ENCODE measurements around the gene DNAH2. TPM values are rescaled to one million over a fixed set of nuclear protein-coding genes. Genes with fewer than 3 reads are reported as not detected.

Gene DNAH2
- total RNA-seq, 1 donor from 2014 or later: 0.26 TPM

GRCh38 chr17:7782240-7782639, 64.7 kb downstream of the DNAH2 start:
- H3K4me3 ChIP-seq (ENCODE audit: low read depth, low read length): no peak overlapping the region
- no peaks in the 10 kb centered on the region for H3K36me3 ChIP-seq (ENCODE audit: control insufficient read depth, insufficient read depth, low read length)
- DNase-seq (ENCODE audit: low read depth) (peak; percentile 33), FAIRE-seq (no peak)
- TF ChIP-seq CTCF (IDR thresholded peaks at IDR 0.05; ENCODE audit: insufficient read depth, low read length, severe bottlenecking): peak; percentile 5
- no peaks in the 10 kb centered on the region for H3K27me3 ChIP-seq (ENCODE audit: control insufficient read depth, insufficient read depth, low read length)

- FAIRE-seq: no peak
- H3K4me3 ChIP-seq (ENCODE audit: low read depth, low read length): no peak overlapping the region
Observed at GRCh38 chr17:7786866-7787265, 69.3 kb downstream of the DNAH2 start.

GRCh38 chr17:7789131-7789530, 71.6 kb downstream of the DNAH2 start:
- H3K27me3 ChIP-seq (ENCODE audit: control insufficient read depth, insufficient read depth, low read length): no peaks in the 10 kb centered on the region
- TF ChIP-seq CTCF (IDR thresholded peaks at IDR 0.05; ENCODE audit: insufficient read depth, low read length, severe bottlenecking): no peak
- H3K4me3 ChIP-seq (ENCODE audit: low read depth, low read length): no peak overlapping the region
- no peak for DNase-seq (ENCODE audit: low read depth)
- FAIRE-seq: no peak
- H3K36me3 ChIP-seq (ENCODE audit: control insufficient read depth, insufficient read depth, low read length): no peaks in the 10 kb centered on the region

More at GRCh38 chr17:7786866-7787265, 69.3 kb downstream of the DNAH2 start:
- H3K27me3 ChIP-seq (ENCODE audit: control insufficient read depth, insufficient read depth, low read length): no peaks in the 10 kb centered on the region
- no peak for DNase-seq (ENCODE audit: low read depth)
- no peak for TF ChIP-seq CTCF (IDR thresholded peaks at IDR 0.05; ENCODE audit: insufficient read depth, low read length, severe bottlenecking)
- H3K36me3 ChIP-seq (ENCODE audit: control insufficient read depth, insufficient read depth, low read length): no peaks in the 10 kb centered on the region

GRCh38 chr17:7790150-7790549, 72.6 kb downstream of the DNAH2 start:
- FAIRE-seq: no peak
- no peak for TF ChIP-seq CTCF (IDR thresholded peaks at IDR 0.05; ENCODE audit: insufficient read depth, low read length, severe bottlenecking)
- DNase-seq (ENCODE audit: low read depth): no peak

GRCh38 chr17:7792611-7793010, 75.1 kb downstream of the DNAH2 start:
- no peak for TF ChIP-seq CTCF (IDR thresholded peaks at IDR 0.05; ENCODE audit: insufficient read depth, low read length, severe bottlenecking)
- no peak overlapping the region for H3K4me3 ChIP-seq (ENCODE audit: low read depth, low read length)
- FAIRE-seq: peak; percentile 84

More at GRCh38 chr17:7790150-7790549, 72.6 kb downstream of the DNAH2 start:
- Histone ChIP-seq H3K36me3 (ENCODE audit: control insufficient read depth, insufficient read depth, low read length) (no peaks in the 10 kb centered on the region), H3K27me3 (ENCODE audit: control insufficient read depth, insufficient read depth, low read length) (no peaks in the 10 kb centered on the region), H3K4me3 (ENCODE audit: low read depth, low read length) (no peak overlapping the region)

GRCh38 chr17:7794075-7794663, 76.6 kb downstream of the DNAH2 start:
- H3K36me3 ChIP-seq (ENCODE audit: control insufficient read depth, insufficient read depth, low read length): no peaks in the 10 kb centered on the region
- peaks cover 2% of the 10 kb centered on the region for H3K27me3 ChIP-seq (ENCODE audit: control insufficient read depth, insufficient read depth, low read length)
- H3K4me3 ChIP-seq (ENCODE audit: low read depth, low read length): no peak overlapping the region
- no peak for DNase-seq (ENCODE audit: low read depth)
- no peak for FAIRE-seq
- TF ChIP-seq CTCF (IDR thresholded peaks at IDR 0.05; ENCODE audit: insufficient read depth, low read length, severe bottlenecking): no peak

More at GRCh38 chr17:7792611-7793010, 75.1 kb downstream of the DNAH2 start:
- peaks cover under 1% of the 10 kb centered on the region for H3K27me3 ChIP-seq (ENCODE audit: control insufficient read depth, insufficient read depth, low read length)
- H3K36me3 ChIP-seq (ENCODE audit: control insufficient read depth, insufficient read depth, low read length): no peaks in the 10 kb centered on the region
- no peak for DNase-seq (ENCODE audit: low read depth)
